ACC112 (cell line): ENCODE results near the gene RAB3B.

Source experiments
- H2AFZ ChIP-seq: fragments of 200-600 bp; sonication (generic); one replicate; pipeline ENCODE4 v1.6.0; 2017; ENCODE audit warnings: antibody characterized with exemption, low read length; ENCODE audit not compliant: unreplicated experiment
- H3K27ac ChIP-seq: fragments of 200-600 bp; sonication (generic); 2 replicates; pipeline ENCODE4 v1.5.1; 2014; ENCODE audit warnings: low read depth, mild to moderate bottlenecking, antibody characterized with exemption, low read length, moderate library complexity
- H3K27me3 ChIP-seq: fragments of 200-600 bp; sonication (generic); 2 replicates; pipeline ENCODE4 v1.6.1; 2014; ENCODE audit warnings: mild to moderate bottlenecking, antibody characterized with exemption, low read length, moderate library complexity, mixed read lengths; ENCODE audit not compliant: insufficient read depth
- H3K36me3 ChIP-seq: fragments of 200-600 bp; sonication (generic); 2 replicates; pipeline ENCODE4 v1.6.1; 2016; ENCODE audit warnings: mild to moderate bottlenecking, antibody characterized with exemption, low read length, moderate library complexity, mixed read lengths; ENCODE audit not compliant: insufficient read depth
- H3K4me1 ChIP-seq: fragments of 200-600 bp; sonication (generic); one replicate; pipeline ENCODE4 v1.6.1; 2016; ENCODE audit warnings: low read length, mixed read lengths; ENCODE audit not compliant: insufficient read depth, unreplicated experiment, control insufficient read depth
- H3K4me3 ChIP-seq: fragments of 200-600 bp; sonication (generic); 2 replicates; pipeline ENCODE4 v1.5.1; 2014; ENCODE audit warnings: mild to moderate bottlenecking, low read depth, low read length
- H3K79me2 ChIP-seq: fragments of 200-600 bp; sonication (generic); one replicate; pipeline ENCODE4 v1.6.0; 2016; ENCODE audit warnings: low read length; ENCODE audit not compliant: control insufficient read depth, unreplicated experiment, insufficient read depth

The RAB3B gene

DNA sequence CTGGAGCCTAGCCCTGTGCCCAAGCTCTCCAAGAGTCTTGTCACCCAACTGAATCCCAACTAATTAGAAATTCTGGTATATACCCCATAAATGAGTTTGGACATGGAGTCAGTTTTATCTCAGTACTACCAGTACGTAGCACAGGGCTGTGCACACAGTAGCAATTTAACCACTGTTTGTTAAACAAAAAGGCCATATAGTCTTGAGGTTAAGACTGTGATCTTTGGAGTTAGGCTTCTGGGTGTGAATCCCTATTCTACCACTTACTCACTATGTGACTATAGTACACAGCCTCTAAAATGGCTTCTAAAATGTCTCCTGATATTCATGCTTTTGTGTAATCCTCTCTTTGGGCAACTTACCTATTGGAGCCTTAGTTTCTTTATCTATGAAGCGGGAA lies 48.2 kb downstream of the RAB3B start:
- Histone ChIP-seq H2AFZ (no peak overlapping the region), H3K27ac (no peak overlapping the region), H3K4me1 (peaks cover 5% of the 10 kb centered on the region), H3K27me3 (no peaks in the 10 kb centered on the region), H3K4me3 (no peak overlapping the region), H3K79me2 (no peaks in the 10 kb centered on the region), H3K36me3 (peaks cover 16% of the 10 kb centered on the region; the same call in 1 of the 2 replicates)

DNA sequence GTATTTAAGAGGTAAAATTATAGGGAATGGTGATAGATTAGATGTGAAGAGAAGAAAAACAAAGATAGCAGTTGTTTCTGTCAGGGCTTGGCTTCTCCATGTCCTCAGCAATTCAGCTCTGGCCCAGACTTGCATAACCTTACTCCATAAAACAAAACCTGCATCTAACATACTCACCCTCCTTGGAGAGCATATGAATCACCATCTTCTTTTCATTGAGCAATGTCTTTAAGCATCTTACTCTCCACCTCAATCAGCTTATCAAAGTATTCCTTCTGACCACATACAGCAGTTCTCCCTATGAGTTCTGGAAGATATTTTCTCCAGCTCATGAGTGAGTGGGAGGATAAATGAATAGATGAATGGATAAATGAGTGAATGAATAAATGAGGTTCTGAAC lies 49.0 kb downstream of the RAB3B start:
- H2AFZ ChIP-seq: no peak overlapping the region
- no peak overlapping the region for H3K27ac ChIP-seq
- no peaks in the 10 kb centered on the region for H3K79me2 ChIP-seq
- H3K36me3 ChIP-seq: peaks cover 16% of the 10 kb centered on the region; the same call in 1 of the 2 replicates
- no peak overlapping the region for H3K4me3 ChIP-seq
- peaks cover 5% of the 10 kb centered on the region for H3K4me1 ChIP-seq
- no peaks in the 10 kb centered on the region for H3K27me3 ChIP-seq

DNA sequence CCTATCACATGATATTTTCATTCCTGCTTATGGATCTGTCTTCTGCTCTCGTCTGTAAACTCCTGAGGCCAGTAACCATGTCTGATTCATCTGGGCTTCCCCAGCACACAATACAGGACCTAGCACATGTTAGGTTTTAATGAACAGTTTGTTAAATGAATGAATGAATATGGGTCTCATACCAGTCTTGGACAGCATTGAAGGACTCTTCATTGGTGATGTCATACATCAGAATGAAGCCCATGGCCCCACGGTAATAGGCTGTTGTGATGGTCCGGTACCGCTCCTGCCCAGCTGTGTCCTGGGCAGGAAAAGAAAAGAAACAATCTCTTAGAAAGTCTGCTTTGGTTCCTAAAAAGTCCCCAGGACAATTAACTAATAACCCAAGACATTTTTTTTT lies 53.4 kb downstream of the RAB3B start:
- Histone ChIP-seq H3K27me3 (no peaks in the 10 kb centered on the region), H2AFZ (no peak overlapping the region), H3K4me1 (no peaks in the 10 kb centered on the region), H3K36me3 (peaks cover 11% of the 10 kb centered on the region; the same call in 1 of the 2 replicates), H3K27ac (no peak overlapping the region), H3K4me3 (no peak overlapping the region), H3K79me2 (no peaks in the 10 kb centered on the region)

DNA sequence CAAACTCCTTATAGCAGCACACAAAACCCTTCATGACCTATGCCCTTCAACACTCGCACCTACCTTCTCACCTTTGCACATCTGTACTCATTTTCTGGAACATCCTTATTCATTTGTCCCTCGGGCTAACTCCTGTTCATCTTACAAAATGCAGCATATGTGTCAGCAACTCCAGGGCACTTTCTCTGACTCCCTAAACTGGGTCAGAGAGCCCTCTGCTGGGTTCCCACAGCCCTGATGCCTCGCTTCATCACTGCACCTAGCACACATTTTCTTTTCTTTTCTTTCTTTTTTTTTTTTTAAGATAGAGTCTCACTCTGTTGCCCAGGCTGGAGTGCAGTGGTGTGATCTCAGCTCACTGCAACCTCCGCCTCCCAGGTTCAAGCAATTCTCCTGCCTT lies 54.0 kb downstream of the RAB3B start:
- H3K79me2 ChIP-seq: no peaks in the 10 kb centered on the region
- no peaks in the 10 kb centered on the region for H3K4me1 ChIP-seq
- H3K4me3 ChIP-seq: no peak overlapping the region
- H3K27me3 ChIP-seq: no peaks in the 10 kb centered on the region
- peaks cover 7% of the 10 kb centered on the region; the same call in 1 of the 2 replicates for H3K36me3 ChIP-seq
- no peak overlapping the region for H3K27ac ChIP-seq
- no peak overlapping the region for H2AFZ ChIP-seq

DNA sequence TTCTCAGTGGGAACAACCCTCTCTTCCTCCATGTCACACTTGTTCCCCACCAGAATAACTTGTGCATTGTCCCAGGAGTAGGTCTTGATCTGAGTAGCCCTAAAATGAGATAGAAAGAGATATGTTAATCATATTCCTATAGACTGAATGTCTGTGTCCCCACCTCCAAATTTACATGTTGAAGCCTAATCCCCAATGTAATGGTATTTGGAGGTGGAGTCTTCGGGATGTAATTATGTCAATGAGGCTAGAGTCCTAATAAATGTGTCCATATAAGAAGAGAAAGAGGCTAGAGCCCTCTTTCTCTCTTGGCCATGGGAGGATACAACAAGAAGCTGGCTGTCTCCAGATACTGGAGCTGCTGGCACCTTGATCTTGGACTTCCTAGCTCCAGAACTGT lies 57.2 kb downstream of the RAB3B start:
- Histone ChIP-seq H3K27me3 (no peaks in the 10 kb centered on the region), H3K4me1 (no peaks in the 10 kb centered on the region), H3K79me2 (no peaks in the 10 kb centered on the region), H3K27ac (no peak overlapping the region), H3K4me3 (no peak overlapping the region), H3K36me3 (no peaks in the 10 kb centered on the region), H2AFZ (no peak overlapping the region)

DNA sequence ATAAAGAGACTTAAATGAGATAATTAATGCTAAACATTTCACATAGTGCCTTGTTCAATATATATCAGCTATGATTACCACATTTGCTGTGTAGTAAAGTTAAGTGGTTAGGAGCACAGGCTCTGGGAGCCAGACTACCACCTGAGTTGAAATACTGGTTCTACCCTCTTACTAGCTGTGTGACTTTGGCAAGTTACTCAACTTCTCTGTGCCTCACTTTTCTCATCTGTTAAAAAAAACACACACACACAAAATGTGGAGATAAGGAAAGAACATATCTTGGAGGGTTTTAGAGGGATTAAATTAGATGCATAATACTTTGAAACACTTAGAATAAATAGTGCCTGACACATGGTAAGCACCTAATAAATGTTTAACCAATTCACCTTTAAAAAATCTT lies 60.2 kb downstream of the RAB3B start:
- Histone ChIP-seq H3K4me1 (peaks cover 24% of the 10 kb centered on the region), H3K79me2 (no peaks in the 10 kb centered on the region), H3K4me3 (no peak overlapping the region), H3K36me3 (no peaks in the 10 kb centered on the region), H3K27ac (no peak overlapping the region), H3K27me3 (no peaks in the 10 kb centered on the region), H2AFZ (no peak overlapping the region)

DNA sequence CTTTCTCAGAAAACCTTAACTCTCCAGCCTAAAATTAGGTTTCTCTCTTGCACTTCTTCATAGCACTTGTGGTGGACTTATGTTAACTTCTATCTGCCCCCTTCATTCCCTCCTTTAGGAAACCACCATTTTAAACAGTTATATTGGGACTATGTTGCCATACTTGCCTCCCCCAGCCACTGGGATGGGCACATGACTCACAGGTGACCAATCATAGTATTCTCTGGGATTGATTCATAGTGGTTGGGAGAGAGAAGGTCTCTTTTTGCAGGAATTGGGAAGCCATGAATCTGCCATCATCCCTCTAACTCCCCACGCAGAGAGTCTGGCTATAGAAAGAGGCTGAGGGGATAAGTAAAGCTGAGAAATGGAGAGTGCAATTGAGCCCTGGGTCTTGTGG lies 61.6 kb downstream of the RAB3B start:
- no peaks in the 10 kb centered on the region for H3K36me3 ChIP-seq
- H3K27me3 ChIP-seq: no peaks in the 10 kb centered on the region
- peaks cover 38% of the 10 kb centered on the region for H3K4me1 ChIP-seq
- no peak overlapping the region for H3K4me3 ChIP-seq
- H3K27ac ChIP-seq: no peak overlapping the region
- no peak overlapping the region for H2AFZ ChIP-seq
- no peaks in the 10 kb centered on the region for H3K79me2 ChIP-seq

DNA sequence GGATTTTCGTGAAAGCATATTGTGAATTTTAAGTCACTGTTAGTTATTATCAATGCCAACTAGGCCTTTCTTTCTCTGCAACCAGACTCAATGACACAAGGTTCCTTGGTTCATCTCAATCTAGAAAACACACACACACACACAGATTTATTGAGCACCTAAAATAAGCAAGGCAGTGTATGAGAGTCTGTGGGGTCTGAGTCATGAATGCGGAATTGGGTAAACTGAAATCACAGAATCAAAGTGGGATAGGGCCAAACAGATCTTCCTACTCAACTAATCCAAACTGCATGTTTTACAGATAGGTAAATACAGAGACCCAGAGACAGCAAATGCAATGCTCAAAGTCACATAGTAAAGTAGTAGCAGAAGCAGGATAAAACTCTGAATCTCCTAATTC lies 63.5 kb downstream of the RAB3B start:
- peaks cover 40% of the 10 kb centered on the region for H3K4me1 ChIP-seq

DNA sequence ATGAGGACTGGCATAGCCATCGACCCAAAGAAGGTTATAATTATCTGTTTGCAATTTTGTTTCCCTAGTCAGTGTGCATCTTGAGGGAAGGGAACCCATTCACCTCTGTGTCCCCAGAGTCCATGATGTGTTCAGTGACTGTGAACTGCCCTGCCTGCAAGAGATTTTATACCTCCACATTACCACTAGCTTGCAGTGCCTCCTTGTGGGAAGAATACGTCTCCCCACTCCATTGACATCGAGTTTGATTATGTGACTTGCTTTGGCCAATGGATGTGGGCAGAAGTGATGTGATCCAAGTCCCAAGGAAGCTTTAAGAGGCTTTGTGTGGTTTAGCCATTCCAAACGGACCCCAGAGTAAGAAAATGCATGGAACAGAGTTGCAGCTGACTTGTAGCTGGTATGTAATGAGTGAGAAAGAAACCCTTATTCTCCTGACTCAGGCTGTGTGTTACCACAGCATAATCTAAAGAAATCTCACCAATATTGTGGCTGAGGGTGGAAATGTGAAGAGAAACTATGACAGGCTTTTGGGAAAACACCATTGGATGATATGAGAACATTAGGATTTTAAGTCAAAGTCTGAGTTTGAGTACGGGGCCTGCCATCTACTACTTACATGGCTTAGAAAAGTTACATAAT lies 64.2 kb downstream of the RAB3B start:
- Histone ChIP-seq H3K27ac (no peak overlapping the region), H2AFZ (no peak overlapping the region), H3K36me3 (no peaks in the 10 kb centered on the region), H3K27me3 (no peaks in the 10 kb centered on the region), H3K79me2 (no peaks in the 10 kb centered on the region), H3K4me3 (no peak overlapping the region), H3K4me1 (peaks cover 40% of the 10 kb centered on the region)

More for the DNA sequence above, 63.5 kb downstream of the RAB3B start:
- H3K36me3 ChIP-seq: no peaks in the 10 kb centered on the region
- no peaks in the 10 kb centered on the region for H3K79me2 ChIP-seq
- H3K27me3 ChIP-seq: no peaks in the 10 kb centered on the region
- H3K4me3 ChIP-seq: no peak overlapping the region
- H2AFZ ChIP-seq: no peak overlapping the region
- H3K27ac ChIP-seq: no peak overlapping the region

DNA sequence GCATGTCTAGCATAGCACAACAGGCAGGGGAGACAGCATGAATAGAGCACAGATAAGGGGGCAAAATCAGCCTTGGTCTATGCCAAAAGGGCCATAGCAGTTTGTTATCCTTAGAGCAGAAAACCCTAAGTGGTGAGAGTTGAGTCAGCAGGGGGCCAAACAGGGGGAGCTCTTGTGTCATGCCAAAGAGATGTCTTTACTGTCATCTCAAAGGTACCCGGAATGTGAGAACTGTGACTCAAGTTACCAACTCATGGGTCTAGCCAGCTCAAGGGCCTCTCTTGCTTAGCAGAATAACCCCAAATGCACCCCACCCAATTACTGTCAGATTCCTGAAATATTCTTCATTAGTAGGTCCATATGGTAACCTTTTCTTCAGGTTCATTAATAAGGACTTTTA lies 66.0 kb downstream of the RAB3B start:
- no peaks in the 10 kb centered on the region for H3K79me2 ChIP-seq
- H3K27ac ChIP-seq: peak overlapping the region; percentile 3; the same call in 1 of the 2 replicates
- H3K36me3 ChIP-seq: no peaks in the 10 kb centered on the region
- H3K4me1 ChIP-seq: peaks cover 40% of the 10 kb centered on the region
- H2AFZ ChIP-seq: no peak overlapping the region
- no peak overlapping the region for H3K4me3 ChIP-seq
- H3K27me3 ChIP-seq: no peaks in the 10 kb centered on the region

DNA sequence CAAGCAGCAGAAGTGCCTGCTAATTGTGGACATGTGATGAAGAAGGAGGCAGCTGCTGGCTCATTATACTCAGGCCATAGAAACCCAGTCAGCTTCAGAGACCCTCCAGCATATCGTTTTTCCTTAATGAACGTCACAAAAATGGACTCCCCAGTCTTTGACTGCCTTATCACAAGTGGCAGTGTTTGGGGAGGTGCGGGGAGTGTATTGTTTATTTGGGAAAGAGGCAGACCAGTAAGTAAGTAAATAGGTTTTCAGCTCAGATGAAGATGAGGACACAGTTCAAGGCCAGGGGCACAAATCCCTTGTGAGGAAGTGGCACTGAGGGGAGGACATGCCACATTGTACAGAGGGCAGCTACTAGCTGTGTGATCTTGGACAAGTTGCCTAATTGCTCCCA lies 68.5 kb downstream of the RAB3B start:
- Histone ChIP-seq H3K4me1 (peaks cover 34% of the 10 kb centered on the region), H3K27ac (no peak overlapping the region), H2AFZ (no peak overlapping the region), H3K36me3 (no peaks in the 10 kb centered on the region), H3K4me3 (no peak overlapping the region), H3K27me3 (no peaks in the 10 kb centered on the region), H3K79me2 (no peaks in the 10 kb centered on the region)
